WTC11 (cell line): ENCODE data around the gene BRI3BP. TPM values are rescaled to one million over a fixed set of nuclear protein-coding genes. Genes with fewer than 3 reads are reported as not detected.

ENCODE experiments used
- ATAC-seq: fragments of 200-7000 bp; cut with Tn5 transposase; 2 replicates; pipeline ENCODE4 v1.10.0; 2021; ENCODE audit warnings: mild to moderate bottlenecking, moderate library complexity
- CTCF ChIA-PET: fragments of 300-600 bp; sonication (Branson Sonifier 250); formaldehyde crosslinking; loops from one replicate; lab custom pipeline; 2021; ENCODE audit warnings: antibody characterized with exemption; lab: Charles Lee
- POLR2A ChIA-PET: fragments of 350-600 bp; sonication (Branson Sonifier 250); formaldehyde crosslinking; loops from one replicate; lab custom pipeline; 2021; ENCODE audit warnings: antibody characterized with exemption; lab: Charles Lee
- DNase-seq: peaks from one replicate; pipeline ENCODE4 v3.0.0; 2021; ENCODE audit warnings: low spot score
- H3K27ac Mint-ChIP-seq: 2 replicates; pipeline ENCODE4 v1.8.0; 2021; ENCODE audit warnings: mixed read lengths
- H3K27me3 Mint-ChIP-seq: 2 replicates; pipeline ENCODE4 v1.8.0; 2021; ENCODE audit warnings: low read depth, mild to moderate bottlenecking, moderate library complexity, mixed read lengths
- H3K36me3 Mint-ChIP-seq: 2 replicates; pipeline ENCODE4 v1.8.0; 2021; ENCODE audit warnings: mixed read lengths
- H3K4me1 Mint-ChIP-seq: 2 replicates; pipeline ENCODE4 v1.8.0; 2022; ENCODE audit warnings: mixed read lengths
- H3K4me3 Mint-ChIP-seq: 2 replicates; pipeline ENCODE4 v1.8.0; 2021; ENCODE audit warnings: mild to moderate bottlenecking, moderate library complexity, mixed read lengths
- H3K9me3 Mint-ChIP-seq: 2 replicates; pipeline ENCODE4 v1.8.0; 2021; ENCODE audit warnings: mixed read lengths
- AR ChIP-seq: fragments of 250-450 bp; sonication (Bioruptor Pico); IDR thresholded peaks from 2 replicates; pipeline ENCODE4 v1.9.0; 2021; ENCODE audit warnings: mild to moderate bottlenecking
- ATF3 ChIP-seq: sonication (generic); formaldehyde crosslinking; conservative IDR thresholded peaks from 2 replicates; pipeline ENCODE4 v1.8.1; 2022; ENCODE audit warnings: mild to moderate bottlenecking, missing genetic modification reagents
- ATF6 ChIP-seq: sonication (generic); formaldehyde crosslinking; IDR thresholded peaks from 2 replicates; pipeline ENCODE4 v1.8.1; 2023; ENCODE audit warnings: mild to moderate bottlenecking, missing genetic modification reagents
- CREB1 ChIP-seq: sonication (generic); formaldehyde crosslinking; IDR thresholded peaks from 2 replicates; pipeline ENCODE4 v1.8.0; 2023; ENCODE audit warnings: mild to moderate bottlenecking, missing genetic modification reagents
- E2F1 ChIP-seq: sonication (generic); formaldehyde crosslinking; IDR thresholded peaks from 2 replicates; pipeline ENCODE4 v1.8.0; 2022; ENCODE audit warnings: mild to moderate bottlenecking, missing genetic modification reagents
- EMX1 ChIP-seq: fragments of 250-450 bp; sonication (Bioruptor Pico); IDR thresholded peaks from 2 replicates; pipeline ENCODE4 v1.8.0; 2021; ENCODE audit warnings: mild to moderate bottlenecking
- ESRRA ChIP-seq: sonication (generic); formaldehyde crosslinking; IDR thresholded peaks from 2 replicates; pipeline ENCODE4 v1.8.1; 2022; ENCODE audit warnings: mild to moderate bottlenecking, missing genetic modification reagents, borderline replicate concordance
- FOXJ3 ChIP-seq: sonication (generic); formaldehyde crosslinking; IDR thresholded peaks from 2 replicates; pipeline ENCODE4 v1.9.0; 2021; ENCODE audit warnings: missing genetic modification reagents, mild to moderate bottlenecking, borderline replicate concordance
- FOXP4 ChIP-seq: sonication (generic); formaldehyde crosslinking; IDR thresholded peaks from 2 replicates; pipeline ENCODE4 v1.8.0; 2022; ENCODE audit warnings: mild to moderate bottlenecking, missing genetic modification reagents
- GABPB1 ChIP-seq: sonication (generic); formaldehyde crosslinking; IDR thresholded peaks from 2 replicates; pipeline ENCODE4 v1.8.1; 2023; ENCODE audit warnings: mild to moderate bottlenecking, missing genetic modification reagents
- HMGXB4 ChIP-seq: sonication (generic); formaldehyde crosslinking; IDR thresholded peaks from 2 replicates; pipeline ENCODE4 v1.8.1; 2023; ENCODE audit warnings: mild to moderate bottlenecking, moderate library complexity, missing genetic modification reagents
- IRF1 ChIP-seq: sonication (generic); formaldehyde crosslinking; IDR thresholded peaks from 2 replicates; pipeline ENCODE4 v1.8.0; 2023; ENCODE audit warnings: missing genetic modification reagents
- PRRX2 ChIP-seq: fragments of 250-450 bp; sonication (Bioruptor Pico); IDR thresholded peaks from 2 replicates; pipeline ENCODE4 v1.8.0; 2021; ENCODE audit warnings: mild to moderate bottlenecking
- ZBTB21 ChIP-seq: sonication (generic); formaldehyde crosslinking; IDR thresholded peaks from 2 replicates; pipeline ENCODE4 v1.8.1; 2023; ENCODE audit warnings: mild to moderate bottlenecking, missing genetic modification reagents, borderline replicate concordance
- ZBTB43 ChIP-seq: sonication (generic); formaldehyde crosslinking; IDR thresholded peaks from 2 replicates; pipeline ENCODE4 v1.8.1; 2023; ENCODE audit warnings: mild to moderate bottlenecking, missing genetic modification reagents
- ZNF219 ChIP-seq: sonication (generic); formaldehyde crosslinking; IDR thresholded peaks from 2 replicates; pipeline ENCODE4 v1.8.0; 2023; ENCODE audit warnings: missing genetic modification reagents, mild to moderate bottlenecking, borderline replicate concordance
- ZNF281 ChIP-seq: sonication (generic); formaldehyde crosslinking; IDR thresholded peaks from 2 replicates; pipeline ENCODE4 v1.8.0; 2023; ENCODE audit warnings: mild to moderate bottlenecking, missing genetic modification reagents
- ZNF423 ChIP-seq: fragments of 250-450 bp; sonication (Bioruptor Pico); IDR thresholded peaks from 2 replicates; pipeline ENCODE4 v2.1.2; 2022; ENCODE audit warnings: mild to moderate bottlenecking, moderate library complexity
- total RNA-seq: library from RNA; stranded (reverse); gene quantifications from 3 replicates; pipeline ENCODE4 v1.2.3, GENCODE V29; 2021

The BRI3BP gene
- total RNA-seq, 1 experiment from 2014 or later: 11.9 TPM

GRCh38 chr12:124967016-124967739 lies 26.3 kb upstream of the BRI3BP start:
- ChIA-PET CTCF (no interaction called here), POLR2A (no interaction called here)
- no peaks in the 10 kb centered on the region for H3K27me3 Mint-ChIP-seq
- DNase-seq (no peak), ATAC-seq (no peak)
- TF ChIP-seq HMGXB4 (CRISPR knock-in tag): no peak
- TF ChIP-seq ZNF423 (CRISPR knock-in tag): no peak
- no peak for TF ChIP-seq ZBTB43
- no peak for TF ChIP-seq FOXJ3
- no peak for TF ChIP-seq ZBTB21 (CRISPR knock-in tag)
- H3K36me3 Mint-ChIP-seq: peaks cover 53% of the 10 kb centered on the region
- no peak overlapping the region for H3K27ac Mint-ChIP-seq
- H3K4me3 Mint-ChIP-seq: no peak overlapping the region
- H3K9me3 Mint-ChIP-seq: no peaks in the 10 kb centered on the region
- no peaks in the 10 kb centered on the region for H3K4me1 Mint-ChIP-seq

- no peaks in the 10 kb centered on the region for H3K9me3 Mint-ChIP-seq
- H3K27me3 Mint-ChIP-seq: no peaks in the 10 kb centered on the region
- peaks cover 48% of the 10 kb centered on the region for H3K36me3 Mint-ChIP-seq
- no peak overlapping the region for H3K27ac Mint-ChIP-seq
- no peak overlapping the region for H3K4me3 Mint-ChIP-seq
- DNase-seq (no peak), ATAC-seq (no peak)
- no peaks in the 10 kb centered on the region for H3K4me1 Mint-ChIP-seq
- CTCF ChIA-PET: no interaction called here
- POLR2A ChIA-PET: no interaction called here
- TF ChIP-seq ZNF219 (no peak), EMX1 (CRISPR knock-in tag) (no peak), GABPB1 (CRISPR knock-in tag) (no peak), ATF3 (CRISPR knock-in tag) (no peak), CREB1 (CRISPR knock-in tag) (no peak), ZNF281 (CRISPR knock-in tag) (no peak), ESRRA (CRISPR knock-in tag) (no peak), E2F1 (CRISPR knock-in tag) (no peak), FOXP4 (CRISPR knock-in tag) (no peak), IRF1 (CRISPR knock-in tag) (no peak), PRRX2 (CRISPR knock-in tag) (no peak), ATF6 (CRISPR knock-in tag) (no peak), AR (CRISPR knock-in tag) (no peak)
Measured at GRCh38 chr12:124968656-124969055, 24.8 kb upstream of the BRI3BP start.
